Keratinocyte (primary cell): ENCODE results near the gene PPP2R5B. TPM values are rescaled to one million over a fixed set of nuclear protein-coding genes. Genes with fewer than 3 reads are reported as not detected.

ENCODE experiments used
- DNase-seq: peaks from one replicate; pipeline ENCODE4 v3.0.0-alpha.2; 2011; ENCODE audit warnings: low read depth, missing footprints, low spot score
- FAIRE-seq: peaks from 2 replicates; lab custom pipeline; 2011; peaks lifted over from hg19 to GRCh38; lab: Jason Lieb, UNC
- H2AFZ ChIP-seq: 2 replicates; pipeline ENCODE4 v1.6.0; 2012; ENCODE audit warnings: low read length, control low read depth, inconsistent platforms; ENCODE audit not compliant: control insufficient read depth
- H3K27ac ChIP-seq: 2 replicates; pipeline ENCODE4 v1.5.1; 2011; ENCODE audit warnings: low read length; ENCODE audit not compliant: control insufficient read depth, insufficient read depth
- H3K27me3 ChIP-seq: 3 replicates; pipeline ENCODE4 v1.6.0; 2011; ENCODE audit warnings: low read length; ENCODE audit not compliant: control insufficient read depth, insufficient read depth; ENCODE audit errors: extremely low read depth
- H3K36me3 ChIP-seq, 2 experiments: 2 replicates in 1 of 2; 3 replicates in 1 of 2; pipeline ENCODE4 v1.5.1; 2011; ENCODE audit warnings: low read length in 2 of 2, mild to moderate bottlenecking in 1 of 2; ENCODE audit not compliant: control insufficient read depth in 2 of 2, insufficient read depth in 2 of 2; ENCODE audit errors: extremely low read depth in 1 of 2
- H3K4me1 ChIP-seq: 3 replicates; pipeline ENCODE4 v1.5.1; 2011; ENCODE audit warnings: low read length; ENCODE audit not compliant: control insufficient read depth, insufficient read depth; ENCODE audit errors: extremely low read depth
- H3K4me2 ChIP-seq: 3 replicates; pipeline ENCODE4 v1.6.0; 2011; ENCODE audit warnings: low read depth, low read length; ENCODE audit not compliant: control insufficient read depth, insufficient read depth; ENCODE audit errors: extremely low read depth
- H3K4me3 ChIP-seq, 3 experiments: fragments of 200-600 bp in 1 of 3; sonication (generic) in 1 of 3; 2 replicates in 2 of 3; 3 replicates in 1 of 3; pipeline ENCODE4 v1.5.1; 2011 to 2016; ENCODE audit warnings: low read length in 3 of 3, mild to moderate bottlenecking in 3 of 3, control low read depth in 2 of 3, inconsistent platforms in 1 of 3, low read depth in 1 of 3, mixed read lengths in 1 of 3, mixed run types in 1 of 3, moderate library complexity in 1 of 3; ENCODE audit not compliant: control insufficient read depth in 2 of 3, insufficient read depth in 2 of 3; ENCODE audit errors: extremely low read depth in 1 of 3
- H3K79me2 ChIP-seq: 2 replicates; pipeline ENCODE4 v1.6.0; 2012; ENCODE audit warnings: low read length; ENCODE audit not compliant: control insufficient read depth, insufficient read depth
- H3K9ac ChIP-seq: 3 replicates; pipeline ENCODE4 v1.6.0; 2011; ENCODE audit warnings: low read length; ENCODE audit not compliant: control insufficient read depth, insufficient read depth; ENCODE audit errors: extremely low read depth
- H3K9me1 ChIP-seq: 3 replicates; pipeline ENCODE4 v1.6.0; 2011; ENCODE audit warnings: low read length; ENCODE audit not compliant: control insufficient read depth, insufficient read depth; ENCODE audit errors: extremely low read depth
- H3K9me3 ChIP-seq: 2 replicates; pipeline ENCODE4 v1.5.1; 2012; ENCODE audit warnings: low read depth, low read length; ENCODE audit not compliant: control insufficient read depth
- H4K20me1 ChIP-seq: 3 replicates; pipeline ENCODE4 v1.6.0; 2011; ENCODE audit warnings: low read length; ENCODE audit not compliant: control insufficient read depth, insufficient read depth; ENCODE audit errors: extremely low read depth
- CTCF ChIP-seq, 3 experiments: IDR thresholded peaks in 1 of 3; conservative IDR thresholded peaks in 1 of 3; optimal IDR thresholded peaks in 1 of 3; 2 replicates in 2 of 3; 3 replicates in 1 of 3; pipeline versions ENCODE3 to v1.5.1; 2011; ENCODE audit warnings: low read length in 3 of 3, mild to moderate bottlenecking in 3 of 3, moderate library complexity in 2 of 3, control low read depth in 1 of 3, inconsistent platforms in 1 of 3; ENCODE audit not compliant: insufficient read depth in 2 of 3; ENCODE audit errors: extremely low read depth in 1 of 3
- EZH2 ChIP-seq: IDR thresholded peaks from one replicate; pipeline ENCODE4 v1.6.1; 2012; ENCODE audit warnings: inconsistent platforms, mild to moderate bottlenecking, low read length, moderate library complexity
- dilution Hi-C: fragments of 300-500 bp; cut with MboI; formaldehyde crosslinking; loops from one replicate; pipeline ENCODE4 v1.7.0; 2020; ENCODE audit warnings: low sequenced_read_pairs; ENCODE audit not compliant: extremely low pct_ligation_motif_present
- polyA plus RNA-seq, 5 experiments: library from polyadenylated mRNA; depleted of rRNA in 3 of 5; stranded (reverse) in 3 of 5; stranded (forward) in 1 of 5; unstranded in 1 of 5; fragments of >200 nt; gene quantifications; 1 replicate in 1 of 5; 2 replicates in 3 of 5; 3 replicates in 1 of 5; pipeline versions ENCODE4 v1.2.1 to v1.2.3, GENCODE V29; 2011 to 2012; ENCODE audit warnings: missing spikeins in 2 of 5, low read depth in 1 of 5, low replicate concordance in 1 of 5

The PPP2R5B gene
- polyA plus RNA-seq, 1 donor (not counting 4 experiments of a cell fraction or from before 2014, with no cell fraction given): 16.4 TPM

DNA sequence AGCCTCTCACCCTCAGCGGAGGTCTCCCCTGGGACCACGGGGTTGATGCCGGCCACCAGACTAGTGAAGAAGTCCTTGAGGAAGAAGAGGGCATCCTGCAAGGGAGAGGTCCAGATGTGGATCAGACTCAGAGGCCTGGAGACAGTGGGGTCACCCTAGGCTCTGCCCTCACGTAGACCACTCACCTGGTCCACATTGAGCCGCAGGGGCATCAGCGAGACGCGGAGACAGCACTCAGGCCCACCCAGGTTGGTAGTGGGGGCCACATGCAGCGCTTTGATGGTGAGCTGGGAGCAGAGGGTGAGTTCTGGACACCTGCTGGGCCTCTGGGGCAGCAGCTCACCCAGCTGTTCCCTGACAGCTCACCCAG is 26.4 kb upstream of the PPP2R5B start:
- H3K9me3 ChIP-seq: no peaks in the 10 kb centered on the region
- H3K79me2 ChIP-seq: no peaks in the 10 kb centered on the region
- peaks cover 10% of the 10 kb centered on the region for H3K4me1 ChIP-seq
- TF ChIP-seq CTCF (optimal IDR thresholded peaks at IDR 0.05 in 1 of 3, IDR thresholded peaks at IDR 0.05 in 1 of 3, conservative IDR thresholded peaks at IDR 0.05 in 1 of 3; ENCODE audit: extremely low read depth in 1 of 3, insufficient read depth in 2 of 3, low read length in 3 of 3) (no peak), EZH2 (no peak)
- DNase-seq (no peak), FAIRE-seq (no peak)
- no peaks in the 10 kb centered on the region for H4K20me1 ChIP-seq
- dilution Hi-C loops: no loop called here
- peaks cover 11 to 31% of the 10 kb centered on the region in 2 experiments for H3K36me3 ChIP-seq
- no peak overlapping the region for H2AFZ ChIP-seq
- no peak overlapping the region for H3K9ac ChIP-seq
- H3K27ac ChIP-seq: no peak overlapping the region
- no peak overlapping the region for H3K4me2 ChIP-seq
- H3K4me3 ChIP-seq: no peak overlapping the region
- H3K27me3 ChIP-seq: no peaks in the 10 kb centered on the region
- no peaks in the 10 kb centered on the region for H3K9me1 ChIP-seq

- DNase-seq: no peak
- no peak overlapping the region for H3K27ac ChIP-seq
- no peaks in the 10 kb centered on the region for H3K9me1 ChIP-seq
- H3K79me2 ChIP-seq: no peaks in the 10 kb centered on the region
- no peak overlapping the region for H3K9ac ChIP-seq
- no peak overlapping the region for H3K4me2 ChIP-seq
- H4K20me1 ChIP-seq: no peaks in the 10 kb centered on the region
- peaks cover 10% of the 10 kb centered on the region for H3K4me1 ChIP-seq
- no peak for FAIRE-seq
- H2AFZ ChIP-seq: no peak overlapping the region
- H3K36me3 ChIP-seq: peaks cover 11 to 31% of the 10 kb centered on the region in 2 experiments
- dilution Hi-C loops: no loop called here
- TF ChIP-seq EZH2: no peak
- TF ChIP-seq CTCF (optimal IDR thresholded peaks at IDR 0.05 in 1 of 3, IDR thresholded peaks at IDR 0.05 in 1 of 3, conservative IDR thresholded peaks at IDR 0.05 in 1 of 3; ENCODE audit: extremely low read depth in 1 of 3, insufficient read depth in 2 of 3, low read length in 3 of 3): no peak
- H3K9me3 ChIP-seq: no peaks in the 10 kb centered on the region
- H3K4me3 ChIP-seq: no peak overlapping the region
- H3K27me3 ChIP-seq: no peaks in the 10 kb centered on the region
Observed at GRCh38 chr11:64898541-64898940, 25.9 kb upstream of the PPP2R5B start.
